ENCODE measurements around the gene KCNH2.
"Not testable (repeated sequence)": the region's sequence is repeated elsewhere in the genome, so short reads cannot be mapped to it uniquely, and the experiment has no call there.

The KCNH2 gene

DNA sequence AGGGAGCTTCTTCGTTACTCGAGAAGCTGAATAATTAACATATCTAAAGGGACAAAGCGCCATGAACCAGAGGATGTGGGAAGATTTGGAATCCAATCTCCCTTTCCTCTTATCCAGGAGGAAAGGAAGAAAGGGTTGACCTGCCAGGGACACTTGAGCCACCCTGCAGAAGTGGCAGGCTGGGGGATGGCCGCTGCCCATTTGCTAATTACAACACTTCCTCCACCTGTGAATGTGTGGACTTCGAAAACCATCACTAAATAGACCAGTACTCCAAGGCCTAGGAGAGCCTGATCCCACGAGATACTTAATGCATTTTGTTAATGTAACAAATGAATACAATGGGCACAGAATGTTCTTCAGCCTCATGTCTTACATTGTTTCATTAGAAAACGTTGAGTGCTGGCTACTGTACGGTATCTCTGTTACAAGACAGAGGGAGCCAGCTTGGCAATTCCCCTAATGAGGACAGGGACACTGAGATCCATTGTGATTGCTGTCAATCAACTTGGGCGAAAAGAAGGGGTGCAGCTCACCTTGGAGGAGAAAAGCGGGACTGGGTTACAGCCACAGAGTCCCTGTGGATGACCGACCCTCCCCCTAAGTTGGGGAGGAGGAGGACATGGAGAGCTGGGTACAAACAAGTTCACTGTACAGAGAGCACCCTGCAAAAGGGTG is 66.4 kb downstream of the KCNH2 start:
- peaks cover 47% of the 10 kb centered on the region for H3K27me3 Mint-ChIP-seq (ENCODE audit: low read depth, poor library complexity)
- H3K4me3 Mint-ChIP-seq = no peak overlapping the region
- peaks cover 7% of the 10 kb centered on the region for H3K4me1 Mint-ChIP-seq
- H3K9me3 Mint-ChIP-seq = no peaks in the 10 kb centered on the region
- H3K27ac Mint-ChIP-seq = peak overlapping the region; percentile 6
- H3K36me3 Mint-ChIP-seq (ENCODE audit: low read depth) = no peaks in the 10 kb centered on the region
- DNase-seq = no peak
- TF ChIP-seq, protein P1, sequence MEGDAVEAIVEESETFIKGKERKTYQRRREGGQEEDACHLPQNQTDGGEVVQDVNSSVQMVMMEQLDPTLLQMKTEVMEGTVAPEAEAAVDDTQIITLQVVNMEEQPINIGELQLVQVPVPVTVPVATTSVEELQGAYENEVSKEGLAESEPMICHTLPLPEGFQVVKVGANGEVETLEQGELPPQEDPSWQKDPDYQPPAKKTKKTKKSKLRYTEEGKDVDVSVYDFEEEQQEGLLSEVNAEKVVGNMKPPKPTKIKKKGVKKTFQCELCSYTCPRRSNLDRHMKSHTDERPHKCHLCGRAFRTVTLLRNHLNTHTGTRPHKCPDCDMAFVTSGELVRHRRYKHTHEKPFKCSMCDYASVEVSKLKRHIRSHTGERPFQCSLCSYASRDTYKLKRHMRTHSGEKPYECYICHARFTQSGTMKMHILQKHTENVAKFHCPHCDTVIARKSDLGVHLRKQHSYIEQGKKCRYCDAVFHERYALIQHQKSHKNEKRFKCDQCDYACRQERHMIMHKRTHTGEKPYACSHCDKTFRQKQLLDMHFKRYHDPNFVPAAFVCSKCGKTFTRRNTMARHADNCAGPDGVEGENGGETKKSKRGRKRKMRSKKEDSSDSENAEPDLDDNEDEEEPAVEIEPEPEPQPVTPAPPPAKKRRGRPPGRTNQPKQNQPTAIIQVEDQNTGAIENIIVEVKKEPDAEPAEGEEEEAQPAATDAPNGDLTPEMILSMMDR (IDR thresholded peaks at IDR 0.05) = no peak

DNA sequence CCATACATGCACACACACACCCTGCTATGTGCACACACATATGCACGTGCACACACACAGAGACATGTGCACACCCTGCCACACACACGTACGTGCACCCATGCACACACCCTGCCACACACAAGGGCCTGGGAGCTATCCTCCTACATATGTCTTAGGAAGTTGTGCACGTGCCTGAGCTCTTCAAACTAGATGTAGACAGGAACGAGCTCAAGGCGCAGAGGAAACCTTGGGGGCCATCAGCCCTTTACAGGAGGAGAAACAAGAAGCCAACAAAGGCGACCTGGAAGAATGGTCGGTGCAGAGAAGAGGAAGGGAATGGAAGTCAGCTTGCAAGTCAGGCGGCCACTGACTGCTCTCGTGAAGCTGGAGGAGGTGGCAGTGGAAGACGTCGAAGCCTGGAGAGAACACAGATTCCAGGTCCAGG is 67.1 kb downstream of the KCNH2 start:
- no peaks in the 10 kb centered on the region for H3K9me3 Mint-ChIP-seq
- TF ChIP-seq, protein P1 (IDR thresholded peaks at IDR 0.05) = no peak
- H3K4me3 Mint-ChIP-seq = no peak overlapping the region
- H3K36me3 Mint-ChIP-seq (ENCODE audit: low read depth) = no peaks in the 10 kb centered on the region
- no peak for DNase-seq
- peaks cover 7% of the 10 kb centered on the region for H3K4me1 Mint-ChIP-seq
- peak overlapping the region; percentile 6 for H3K27ac Mint-ChIP-seq
- peaks cover 44% of the 10 kb centered on the region for H3K27me3 Mint-ChIP-seq (ENCODE audit: low read depth, poor library complexity)

- Mint-ChIP-seq H3K27ac (peak overlapping the region; percentile 6), H3K27me3 (ENCODE audit: low read depth, poor library complexity) (peaks cover 49% of the 10 kb centered on the region)
- not testable (repeated sequence) for H3K36me3 Mint-ChIP-seq (ENCODE audit: low read depth); H3K9me3 Mint-ChIP-seq; H3K4me1 Mint-ChIP-seq; DNase-seq; H3K4me3 Mint-ChIP-seq
These were observed 67.7 kb downstream of the KCNH2 start for GRCh38 chr7:150910305-150910995.

DNA sequence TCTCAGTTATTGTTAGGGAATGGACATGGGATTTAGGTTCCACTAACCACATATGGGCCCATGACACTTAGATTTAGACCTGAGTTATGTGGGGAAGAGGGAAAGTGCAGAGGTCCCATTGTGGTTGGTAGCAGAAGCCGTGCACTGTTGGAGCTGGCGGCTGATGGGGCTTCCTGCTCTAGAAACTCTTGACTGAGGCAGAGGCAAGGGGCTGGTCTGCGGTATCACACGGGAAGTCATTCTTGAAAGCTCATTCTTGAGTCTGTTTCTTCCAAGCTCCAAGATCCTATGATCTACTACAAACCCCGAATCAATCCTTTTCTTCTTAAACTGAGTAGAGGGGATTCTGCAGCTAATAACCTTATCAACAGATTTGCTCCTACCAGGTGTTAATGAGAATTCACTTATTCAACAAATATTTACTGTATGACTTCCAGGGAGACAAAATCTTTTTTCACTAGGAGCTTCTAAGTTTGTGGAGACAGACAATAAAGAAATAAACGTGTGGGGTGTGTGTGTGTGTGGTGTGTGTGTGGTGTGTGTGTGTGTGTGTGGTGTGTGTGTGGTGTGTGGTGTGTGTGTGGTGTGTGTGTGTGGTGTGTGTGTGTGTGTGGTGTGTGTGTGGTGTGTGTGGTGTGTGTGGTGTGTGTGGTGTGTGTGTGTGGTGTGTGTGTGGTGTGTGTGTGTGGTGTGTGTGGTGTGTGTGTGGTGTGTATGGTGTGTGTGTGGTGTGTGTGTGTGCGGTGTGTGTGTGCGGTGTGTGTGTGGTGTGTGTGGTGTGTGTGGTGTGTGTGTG is 68.7 kb downstream of the KCNH2 start:
- H3K4me3 Mint-ChIP-seq = no peak overlapping the region
- no peak overlapping the region for H3K27ac Mint-ChIP-seq
- peaks cover 48% of the 10 kb centered on the region for H3K27me3 Mint-ChIP-seq (ENCODE audit: low read depth, poor library complexity)
- H3K9me3 Mint-ChIP-seq = no peaks in the 10 kb centered on the region
- DNase-seq = no peak
- peaks cover 7% of the 10 kb centered on the region for H3K4me1 Mint-ChIP-seq
- no peaks in the 10 kb centered on the region for H3K36me3 Mint-ChIP-seq (ENCODE audit: low read depth)
- TF ChIP-seq, protein P1 (IDR thresholded peaks at IDR 0.05) = no peak

GRCh38 chr7:150908173-150908572 is 69.9 kb downstream of the KCNH2 start:
- DNase-seq = no peak
- Mint-ChIP-seq H3K4me3 (no peak overlapping the region), H3K36me3 (ENCODE audit: low read depth) (no peaks in the 10 kb centered on the region), H3K27ac (no peak overlapping the region), H3K9me3 (no peaks in the 10 kb centered on the region), H3K27me3 (ENCODE audit: low read depth, poor library complexity) (peaks cover 43% of the 10 kb centered on the region), H3K4me1 (peaks cover 7% of the 10 kb centered on the region)
- TF ChIP-seq, protein P1 (IDR thresholded peaks at IDR 0.05) = no peak

Measured in nephron progenitor cell (in vitro differentiated cells).